GM12864 (cell line): ENCODE measurements around the gene POLR2H.

ENCODE experiments used
- DNase-seq: peaks from one replicate; pipeline ENCODE4 v3.0.0-alpha.2; 2011; ENCODE audit warnings: low read depth
- H3K4me3 ChIP-seq: 2 replicates; pipeline ENCODE4 v1.5.1; 2011; ENCODE audit warnings: mild to moderate bottlenecking, low read depth, low read length, control low read depth
- CTCF ChIP-seq: IDR thresholded peaks from 2 replicates; pipeline ENCODE4 v1.5.1; 2011; ENCODE audit warnings: low read depth, mild to moderate bottlenecking, moderate library complexity, low read length, control low read depth, inconsistent platforms; ENCODE audit errors: missing control alignments

POLR2H gene

GRCh38 chr3:184391266-184391665, 29.8 kb downstream of the POLR2H start:
- no peak for DNase-seq
- no peak for TF ChIP-seq CTCF
- no peak overlapping the region for H3K4me3 ChIP-seq

DNA sequence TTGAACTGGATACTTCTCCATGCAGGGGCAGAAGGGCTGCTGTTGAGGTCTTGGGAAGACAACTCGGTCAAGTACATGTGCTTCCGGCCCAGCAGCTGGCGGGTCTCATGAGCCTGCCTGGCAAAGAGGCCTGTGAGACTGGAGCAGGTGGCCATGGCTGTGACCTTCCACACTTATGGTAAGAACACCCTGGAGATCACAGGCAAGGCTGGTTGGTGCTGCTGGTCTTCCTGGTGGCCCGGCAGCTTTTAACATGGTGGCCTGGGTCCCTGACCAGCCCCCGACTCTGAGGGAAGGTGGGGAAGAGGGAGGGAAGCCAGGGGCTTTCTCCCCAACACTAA, 33.8 kb downstream of the POLR2H start:
- DNase-seq = no peak
- no peak overlapping the region for H3K4me3 ChIP-seq
- TF ChIP-seq CTCF = no peak

GRCh38 chr3:184399410-184399809, 37.9 kb downstream of the POLR2H start:
- DNase-seq = no peak
- no peak overlapping the region for H3K4me3 ChIP-seq
- TF ChIP-seq CTCF = no peak

DNA sequence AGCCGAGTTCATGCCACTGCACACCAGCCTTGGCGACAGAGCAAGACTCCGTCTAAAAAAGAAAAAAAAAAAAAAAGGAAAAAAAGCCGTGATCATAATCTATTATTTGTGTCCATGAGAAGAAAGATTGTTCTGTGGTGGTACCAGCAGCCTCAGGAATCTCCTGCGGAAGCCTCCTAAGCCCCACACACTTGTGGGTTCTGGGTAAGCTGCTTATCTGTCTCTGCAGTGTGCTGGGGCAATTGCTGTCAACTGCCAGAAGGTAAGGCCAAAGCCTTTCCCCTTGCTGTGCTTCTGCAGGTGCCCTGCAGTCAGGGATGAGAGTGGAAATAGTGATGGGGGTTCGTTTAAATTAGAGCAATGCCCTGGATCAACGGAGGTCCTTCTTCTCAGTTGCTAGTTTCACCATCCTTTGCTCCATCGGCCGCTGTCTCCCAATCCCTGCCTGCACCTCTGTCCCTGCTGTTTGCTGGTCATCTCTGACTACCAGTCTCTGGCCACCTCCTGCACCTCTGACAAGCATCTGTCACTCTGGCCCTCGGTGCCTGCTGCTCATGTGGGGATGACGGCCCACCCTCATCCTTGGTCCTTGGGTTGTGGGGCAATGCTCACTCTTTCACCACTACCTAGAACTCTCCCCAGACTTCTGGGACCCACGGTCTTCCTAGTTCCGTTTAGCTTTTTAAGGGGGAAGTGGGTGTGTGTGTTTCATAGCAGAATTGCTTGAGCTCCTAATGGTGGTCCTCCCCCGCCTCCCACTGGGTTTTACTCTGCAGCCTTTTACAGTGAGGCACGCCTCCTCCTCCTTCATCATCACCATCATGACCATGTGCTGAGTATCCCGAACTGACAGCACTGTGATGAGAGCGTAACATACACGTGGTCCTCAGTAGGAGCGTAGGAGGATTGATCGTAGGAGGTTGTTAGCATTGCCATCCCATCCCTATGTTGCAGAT, 43.8 kb downstream of the POLR2H start:
- no peak for TF ChIP-seq CTCF
- DNase-seq = no peak
- H3K4me3 ChIP-seq = no peak overlapping the region

DNA sequence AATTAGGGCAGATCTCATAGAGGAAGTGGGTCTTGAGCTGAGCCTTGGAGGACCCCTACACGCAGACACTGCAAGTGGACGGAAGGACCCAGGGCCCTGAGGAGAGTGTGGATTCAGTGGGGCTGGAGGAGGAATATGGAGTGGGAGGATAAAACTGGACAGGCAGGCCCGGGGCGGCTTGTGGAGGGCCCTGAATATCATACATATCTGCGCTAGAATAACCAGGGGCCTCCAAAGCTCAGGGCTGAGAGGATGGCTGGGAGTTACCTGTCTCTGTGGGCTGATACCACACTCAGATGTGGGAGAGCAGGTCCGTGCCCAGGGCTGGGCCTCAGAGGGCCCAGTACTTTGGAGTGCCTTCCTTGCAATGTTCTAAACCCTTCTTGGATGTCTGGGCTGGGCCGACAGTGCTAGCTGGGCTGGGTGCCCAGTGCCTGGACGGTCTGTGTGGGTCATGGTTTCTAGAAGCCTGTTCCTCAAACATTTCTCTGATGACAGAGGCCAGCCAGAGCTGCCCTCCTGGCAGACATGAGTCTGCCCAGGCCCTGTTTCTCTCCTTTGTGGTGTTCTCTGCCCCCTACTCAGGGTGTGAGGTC, 47.9 kb downstream of the POLR2H start:
- TF ChIP-seq CTCF = no peak
- H3K4me3 ChIP-seq = no peak overlapping the region
- no peak for DNase-seq

DNA sequence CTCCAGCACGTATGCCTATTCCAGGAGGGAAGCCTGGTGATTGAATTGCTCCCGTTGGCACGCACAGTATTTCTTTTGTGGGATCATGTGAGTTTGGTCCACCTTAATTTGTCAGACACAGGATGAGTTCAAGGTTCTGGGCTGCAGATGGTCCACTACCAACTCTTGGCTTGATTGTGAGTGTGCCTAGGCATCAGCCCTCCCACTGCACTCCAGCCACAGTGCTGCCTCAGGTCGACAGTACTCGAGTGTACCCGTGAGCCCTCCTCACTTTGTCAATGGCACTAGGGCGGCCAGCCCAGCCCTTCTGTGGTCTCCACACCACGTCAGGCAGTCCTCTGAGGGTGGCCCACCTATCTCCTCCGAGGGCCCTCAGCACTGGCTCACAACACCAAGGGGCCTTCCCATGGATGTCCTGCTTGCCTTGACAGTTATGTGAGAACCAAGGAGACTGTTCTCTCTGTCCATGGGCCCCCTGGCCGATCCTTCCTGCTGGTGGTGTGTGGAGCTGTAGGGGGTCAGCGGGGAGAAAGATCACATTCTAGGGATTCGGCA, 48.5 kb downstream of the POLR2H start:
- H3K4me3 ChIP-seq = no peak overlapping the region
- no peak for DNase-seq
- TF ChIP-seq CTCF = no peak
